Transverse colon (tissue), 4 donors: ENCODE measurements around the gene HLA-B.

ENCODE experiments used
- CTCF ChIP-seq, 5 experiments: fragments of 200-600 bp in 3 of 5; fragments of 450-650 bp in 2 of 5; sonication (generic) in 3 of 5; IDR thresholded peaks; 1 replicate in 2 of 5; 2 replicates in 3 of 5; pipeline ENCODE4 v1.5.1; 2016 to 2017; ENCODE audit warnings: antibody characterized with exemption in 5 of 5, inconsistent platforms in 3 of 5, mild to moderate bottlenecking in 2 of 5, moderate library complexity in 1 of 5
- EP300 ChIP-seq: sonication (generic); formaldehyde crosslinking; IDR thresholded peaks from one replicate; pipeline ENCODE4 v1.6.1; 2017; ENCODE audit warnings: antibody characterized with exemption, low read depth
- POLR2A ChIP-seq: fragments of 450-650 bp; IDR thresholded peaks from one replicate; pipeline ENCODE4 v1.6.1; 2016; ENCODE audit warnings: antibody characterized with exemption, mild to moderate bottlenecking, moderate library complexity
- POLR2AphosphoS5 ChIP-seq, 3 donors: sonication (generic); formaldehyde crosslinking; IDR thresholded peaks; one replicate each; pipeline ENCODE4 v1.6.1; 2016; ENCODE audit warnings: antibody characterized with exemption in 3 of 3

- no peak for TF ChIP-seq CTCF (IDR thresholded peaks at IDR 0.05)
- no peak for TF ChIP-seq POLR2AphosphoS5 (IDR thresholded peaks at IDR 0.05)
- TF ChIP-seq POLR2A = no peak
- no peak for TF ChIP-seq EP300
Observed at GRCh38 chr6:31359581-31359980, 2.6 kb upstream of the HLA-B start.
